HG03135 (cell line): ENCODE measurements around the gene AOC2.
A peak's percentile ranks its signal among the peaks of the same experiment; 100 is the strongest.

Experiments used
- ATAC-seq: cut with Tn5 transposase; IDR thresholded peaks from one replicate; pipeline ENCODE4 v1.9.1; 2021; ENCODE audit warnings: mild to moderate bottlenecking, moderate library complexity; ENCODE audit not compliant: unreplicated experiment

AOC2 gene, protein sequence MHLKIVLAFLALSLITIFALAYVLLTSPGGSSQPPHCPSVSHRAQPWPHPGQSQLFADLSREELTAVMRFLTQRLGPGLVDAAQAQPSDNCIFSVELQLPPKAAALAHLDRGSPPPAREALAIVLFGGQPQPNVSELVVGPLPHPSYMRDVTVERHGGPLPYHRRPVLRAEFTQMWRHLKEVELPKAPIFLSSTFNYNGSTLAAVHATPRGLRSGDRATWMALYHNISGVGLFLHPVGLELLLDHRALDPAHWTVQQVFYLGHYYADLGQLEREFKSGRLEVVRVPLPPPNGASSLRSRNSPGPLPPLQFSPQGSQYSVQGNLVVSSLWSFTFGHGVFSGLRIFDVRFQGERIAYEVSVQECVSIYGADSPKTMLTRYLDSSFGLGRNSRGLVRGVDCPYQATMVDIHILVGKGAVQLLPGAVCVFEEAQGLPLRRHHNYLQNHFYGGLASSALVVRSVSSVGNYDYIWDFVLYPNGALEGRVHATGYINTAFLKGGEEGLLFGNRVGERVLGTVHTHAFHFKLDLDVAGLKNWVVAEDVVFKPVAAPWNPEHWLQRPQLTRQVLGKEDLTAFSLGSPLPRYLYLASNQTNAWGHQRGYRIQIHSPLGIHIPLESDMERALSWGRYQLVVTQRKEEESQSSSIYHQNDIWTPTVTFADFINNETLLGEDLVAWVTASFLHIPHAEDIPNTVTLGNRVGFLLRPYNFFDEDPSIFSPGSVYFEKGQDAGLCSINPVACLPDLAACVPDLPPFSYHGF

DNA sequence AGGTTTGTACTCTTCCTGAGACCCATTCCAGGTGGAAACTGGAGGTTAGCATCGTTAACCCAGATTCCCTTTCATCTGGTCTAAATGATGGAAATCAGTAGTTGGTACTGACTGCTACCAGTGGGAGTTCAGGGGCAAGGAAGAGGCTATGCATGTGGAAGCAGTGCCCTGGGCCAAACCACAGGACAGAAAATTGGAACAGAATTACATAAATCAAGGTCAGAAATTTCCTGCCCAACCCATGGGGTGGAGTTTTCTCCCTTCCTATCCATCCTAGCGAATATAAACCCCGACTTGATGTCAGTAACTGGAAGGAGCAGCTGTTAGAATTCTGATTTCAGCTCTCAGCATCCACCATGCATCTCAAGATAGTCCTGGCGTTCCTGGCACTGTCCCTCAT is at the start of gene AOC2:
AOC2 (plus strand) TSS at position 310 of the 400 bp plus-strand sequence; CDS start at position 357, 47 bp downstream.
- no peak for ATAC-seq

DNA sequence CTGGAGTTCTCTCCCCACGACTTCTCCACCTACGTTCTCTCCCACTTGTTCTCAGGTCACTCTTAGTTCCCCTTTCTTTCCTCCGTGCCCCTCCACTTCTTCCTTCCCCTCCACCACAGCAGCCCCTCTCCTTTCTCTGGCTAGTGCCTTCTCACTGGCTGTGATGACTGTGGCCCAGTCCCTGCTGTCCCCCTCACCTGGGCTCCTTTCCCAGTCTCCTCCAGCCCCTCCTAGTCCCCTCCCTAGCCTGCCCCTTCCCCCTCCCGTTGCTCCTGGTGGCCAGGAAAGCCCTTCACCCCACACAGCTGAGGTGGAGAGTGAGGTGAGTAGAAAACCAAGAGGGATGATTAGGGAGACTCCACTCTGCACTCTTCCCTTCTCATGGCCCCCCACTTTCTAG is 49.3 kb upstream of the AOC2 start:
- no peak for ATAC-seq

DNA sequence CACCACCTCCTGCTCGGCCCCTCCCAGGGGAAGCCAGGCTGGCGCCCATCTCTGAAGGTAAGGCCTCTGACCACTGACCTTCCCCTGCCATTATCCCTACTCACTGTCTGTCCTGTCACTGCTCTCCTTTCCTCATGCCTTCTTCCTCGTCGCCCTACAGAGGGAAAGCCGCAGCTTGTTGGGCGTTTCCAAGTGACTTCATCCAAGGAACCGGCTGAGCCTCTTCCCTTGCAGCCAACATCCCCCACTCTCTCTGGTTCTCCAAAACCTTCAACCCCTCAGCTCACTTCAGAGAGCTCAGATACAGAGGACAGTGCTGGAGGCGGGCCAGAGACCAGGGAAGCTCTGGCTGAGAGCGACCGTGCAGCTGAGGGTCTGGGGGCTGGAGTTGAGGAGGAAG is 48.9 kb upstream of the AOC2 start:
- no peak for ATAC-seq

DNA sequence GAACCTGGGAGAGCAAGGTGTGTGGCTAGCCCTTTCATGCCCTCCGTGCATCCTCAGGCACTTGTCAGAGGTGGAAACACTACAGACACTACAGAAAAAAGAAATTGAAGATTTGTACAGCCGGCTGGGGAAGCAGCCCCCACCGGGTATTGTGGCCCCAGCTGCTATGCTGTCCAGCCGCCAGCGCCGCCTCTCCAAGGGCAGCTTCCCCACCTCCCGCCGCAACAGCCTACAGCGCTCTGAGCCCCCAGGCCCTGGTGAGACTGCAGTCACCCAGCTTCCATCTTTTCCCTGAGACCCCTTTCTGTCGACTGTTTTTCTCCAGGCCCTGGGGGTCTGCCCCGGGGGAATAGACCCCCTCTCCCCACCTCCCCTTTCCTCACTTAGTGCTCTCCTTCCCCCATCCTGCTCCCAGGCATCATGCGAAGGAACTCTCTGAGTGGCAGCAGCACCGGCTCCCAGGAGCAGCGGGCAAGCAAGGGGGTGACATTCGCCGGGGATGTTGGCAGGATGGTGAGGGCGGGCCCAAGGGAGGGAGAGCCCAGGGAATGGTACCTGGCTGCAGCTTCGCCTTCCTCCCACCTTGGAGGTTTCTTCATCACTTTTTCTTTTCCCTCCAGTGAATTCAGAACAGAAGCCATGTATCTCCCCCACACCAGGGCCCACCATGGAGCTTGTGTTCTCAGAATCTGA is 48.2 kb upstream of the AOC2 start:
- no peak for ATAC-seq

DNA sequence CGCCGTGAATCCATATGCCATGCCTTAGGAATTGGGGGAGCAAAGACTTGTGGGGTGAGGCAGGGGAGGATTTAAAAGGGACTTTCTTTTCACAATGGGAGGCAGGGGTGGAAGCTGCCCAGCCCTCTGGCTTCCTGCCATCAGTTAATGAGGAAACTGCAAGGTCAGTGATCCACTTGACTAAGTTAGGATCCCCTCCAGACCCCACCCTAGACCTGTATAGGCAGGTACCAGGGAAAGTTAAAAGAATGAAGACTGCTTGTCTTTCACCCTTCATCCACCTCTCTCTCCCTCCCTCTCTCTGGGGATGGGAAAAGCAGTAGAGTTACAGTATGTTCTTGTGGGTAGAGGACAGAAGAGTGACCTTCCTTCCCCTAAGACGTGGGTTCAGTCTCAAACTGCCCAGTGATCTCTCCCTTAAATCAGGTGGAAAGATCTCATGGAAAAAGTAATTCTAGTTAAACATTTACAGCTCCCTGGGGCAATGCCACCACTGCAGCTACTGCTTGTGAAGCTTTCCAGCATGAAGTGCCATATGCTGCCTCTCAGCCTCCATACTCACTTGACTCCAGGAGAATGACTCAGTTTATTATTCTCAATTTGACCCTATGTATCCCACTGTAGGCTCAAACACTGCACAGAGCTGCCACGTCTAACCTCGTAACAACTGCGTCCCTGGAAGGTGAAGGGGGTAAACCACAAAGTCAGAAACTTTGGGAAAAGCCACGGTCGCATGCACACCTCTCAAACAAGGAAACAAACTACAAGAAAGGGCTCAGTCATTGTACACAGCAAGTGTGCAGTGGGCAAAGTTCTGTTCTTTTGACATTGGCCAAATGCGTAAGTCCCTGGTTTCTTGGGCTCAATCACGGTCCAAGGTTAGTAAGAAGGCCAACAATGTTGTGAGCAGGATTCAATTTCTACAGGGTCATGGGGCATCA is 47.0 kb upstream of the AOC2 start:
- no peak for ATAC-seq

DNA sequence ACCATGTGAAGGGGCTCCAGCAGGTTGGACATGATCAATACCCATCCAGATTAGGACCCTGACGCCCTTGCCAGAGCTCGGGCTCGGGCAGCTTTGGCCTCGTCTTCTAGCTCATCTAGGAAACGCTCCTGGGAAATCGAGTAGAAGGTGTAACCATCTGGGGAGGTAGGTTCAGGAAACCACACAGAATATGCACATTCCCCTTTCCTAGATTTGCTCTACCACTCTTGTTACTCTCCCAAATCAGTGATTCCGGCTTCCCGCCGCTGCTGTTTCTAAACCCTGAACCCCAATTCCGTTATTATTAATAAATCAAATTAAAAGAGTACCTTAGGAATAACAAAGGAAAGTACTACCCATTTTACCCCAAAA is 46.4 kb upstream of the AOC2 start:
- ATAC-seq = no peak

DNA sequence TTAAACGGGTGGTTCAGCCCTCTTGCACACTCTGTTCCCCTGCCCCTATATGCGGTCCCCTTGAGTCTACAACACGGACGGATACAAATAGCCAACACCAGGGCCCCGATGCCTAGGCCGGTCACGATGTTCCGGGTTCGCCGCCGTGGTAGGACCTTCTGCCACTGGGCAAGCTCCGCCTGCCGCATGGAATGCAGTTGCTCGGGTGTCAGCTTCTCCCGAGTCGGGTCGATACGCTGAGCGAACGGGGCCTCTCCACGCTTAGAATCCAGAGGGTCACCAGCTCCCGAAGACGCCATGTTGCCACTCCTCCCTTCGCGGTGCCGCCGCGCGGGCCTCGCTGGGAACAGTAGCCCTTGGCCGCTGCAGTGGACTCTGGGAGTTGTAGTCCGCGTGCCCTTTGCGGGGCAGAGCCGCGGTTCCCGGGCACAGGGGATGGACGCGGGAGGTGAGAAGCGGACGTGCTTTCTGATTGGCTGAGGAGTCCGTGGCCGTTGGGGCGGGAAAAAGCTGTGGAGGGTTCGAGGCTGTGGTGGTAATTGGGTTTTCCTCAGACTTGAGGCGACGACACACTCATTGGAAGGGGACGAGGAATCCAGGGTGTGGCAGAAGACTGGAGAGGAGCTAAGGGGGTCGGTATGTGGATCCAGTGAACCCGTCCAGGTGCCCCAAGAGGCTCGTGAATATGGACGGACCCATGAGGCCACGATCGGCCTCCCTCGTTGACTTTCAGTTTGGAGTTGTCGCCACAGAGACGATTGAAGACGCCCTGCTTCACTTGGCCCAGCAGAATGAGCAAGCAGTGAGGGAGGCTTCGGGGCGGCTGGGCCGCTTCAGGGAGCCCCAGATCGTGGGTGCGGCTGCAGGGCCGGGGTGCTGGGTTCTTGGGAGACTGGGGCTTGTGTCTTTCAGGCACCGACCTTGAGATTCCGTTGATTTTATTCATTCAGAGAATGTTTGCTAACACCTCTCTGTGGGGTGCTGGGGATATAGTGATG is 45.7 kb upstream of the AOC2 start, which contains the start of the genes CNTD1 and COA3:
CNTD1 (plus strand) TSS at position 479 of the 998 bp plus-strand sequence; CDS start at position 686, 207 bp downstream.
COA3 (minus strand) TSS at position 322 of the 998 bp plus-strand sequence; CDS start at position 299, 23 bp downstream.
- peak; percentile 90 for ATAC-seq

DNA sequence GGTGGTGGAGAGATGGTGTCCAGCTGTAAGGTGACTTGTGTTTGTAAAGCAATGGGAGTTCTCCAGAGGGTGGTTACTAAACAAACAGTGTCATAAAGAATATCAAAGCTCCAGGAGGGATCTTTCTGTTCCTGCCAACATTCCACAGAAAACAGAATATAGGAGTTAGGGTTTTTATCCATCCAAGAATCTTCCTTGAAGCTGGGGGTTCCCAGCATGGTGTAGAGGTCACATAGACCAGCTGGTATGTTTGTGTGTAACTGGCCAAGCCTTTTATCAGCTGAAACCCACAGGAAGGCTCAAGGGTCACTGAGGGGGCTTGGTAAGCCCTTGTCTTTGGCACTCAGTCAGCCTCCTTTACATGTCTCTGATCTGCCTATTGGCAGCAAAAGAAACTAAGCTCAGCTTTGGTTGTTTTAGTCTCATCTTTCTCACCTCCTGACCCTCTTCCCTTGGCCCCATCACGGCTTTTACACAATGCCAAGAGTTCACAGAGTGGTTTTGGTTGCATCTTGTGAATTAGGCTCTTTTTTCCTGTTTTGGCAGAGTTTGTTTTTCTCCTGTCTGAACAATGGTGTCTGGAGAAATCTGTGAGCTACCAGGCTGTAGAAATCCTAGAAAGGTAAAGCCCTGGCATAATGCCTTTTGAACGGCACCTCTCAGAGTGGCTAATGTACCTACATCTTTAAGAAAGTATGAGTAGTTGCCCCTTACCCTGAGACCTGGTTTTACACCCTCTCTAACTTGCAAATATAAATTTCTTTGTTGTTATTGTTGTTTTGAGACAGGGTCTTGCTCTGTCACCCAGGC is 41.1 kb upstream of the AOC2 start:
- ATAC-seq = no peak

DNA sequence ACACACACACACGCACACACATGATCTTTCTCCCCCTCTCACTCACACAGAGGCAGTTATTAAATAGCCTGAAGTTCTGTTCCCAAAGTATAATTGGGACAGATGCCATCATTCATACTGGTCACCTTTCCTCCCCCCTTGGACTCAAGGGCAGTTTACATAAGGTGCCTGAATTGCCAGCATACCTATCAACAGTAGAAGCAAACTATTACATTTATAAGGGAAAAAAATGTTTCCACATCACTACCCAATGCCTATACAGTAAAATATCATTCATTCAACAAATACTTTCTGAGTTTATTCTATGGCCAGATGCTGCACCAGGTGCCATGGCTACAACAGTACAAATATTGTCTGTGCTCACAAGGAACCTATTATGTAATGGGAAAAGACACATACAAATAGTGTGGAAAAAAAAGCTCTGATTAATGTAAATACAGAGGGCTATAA is 39.4 kb upstream of the AOC2 start:
- ATAC-seq = no peak

DNA sequence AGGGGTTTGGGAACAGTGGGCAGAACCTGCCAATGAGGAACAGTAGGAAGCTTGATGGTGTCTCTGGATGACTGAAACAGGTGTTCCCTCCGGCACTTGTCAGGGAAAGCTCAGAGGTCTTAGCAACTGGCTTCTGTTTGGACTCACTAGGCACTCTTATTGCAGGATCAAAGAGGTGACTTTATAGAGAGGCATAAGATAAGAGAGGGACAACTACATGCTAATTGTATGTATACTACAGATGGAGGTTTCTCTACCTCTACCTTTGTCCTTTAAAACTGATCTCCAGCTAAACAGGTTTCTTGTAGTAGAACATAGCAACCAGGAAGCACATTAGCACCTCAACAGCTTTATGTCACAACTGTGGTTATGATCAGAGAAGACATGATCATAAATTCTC is 38.1 kb upstream of the AOC2 start:
- ATAC-seq = no peak

DNA sequence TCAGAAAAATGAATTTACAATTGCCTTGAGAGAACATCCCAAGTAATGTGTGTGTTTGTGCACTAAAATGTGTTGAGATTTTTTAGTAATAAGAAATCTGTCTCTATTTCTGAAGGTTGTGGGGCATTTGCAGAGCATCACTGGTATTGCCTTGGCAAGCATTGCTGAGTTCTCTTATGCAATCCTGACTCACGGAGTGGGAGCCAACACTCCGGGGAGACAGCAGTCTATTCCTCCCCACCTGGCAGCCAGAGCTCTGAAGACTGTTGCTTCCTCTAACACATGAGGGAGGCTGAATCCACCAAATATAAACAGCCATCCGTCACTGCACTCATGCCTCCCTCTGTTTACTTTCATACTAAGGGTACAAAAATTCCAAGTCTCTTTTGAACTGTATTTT is 35.1 kb upstream of the AOC2 start:
- no peak for ATAC-seq

DNA sequence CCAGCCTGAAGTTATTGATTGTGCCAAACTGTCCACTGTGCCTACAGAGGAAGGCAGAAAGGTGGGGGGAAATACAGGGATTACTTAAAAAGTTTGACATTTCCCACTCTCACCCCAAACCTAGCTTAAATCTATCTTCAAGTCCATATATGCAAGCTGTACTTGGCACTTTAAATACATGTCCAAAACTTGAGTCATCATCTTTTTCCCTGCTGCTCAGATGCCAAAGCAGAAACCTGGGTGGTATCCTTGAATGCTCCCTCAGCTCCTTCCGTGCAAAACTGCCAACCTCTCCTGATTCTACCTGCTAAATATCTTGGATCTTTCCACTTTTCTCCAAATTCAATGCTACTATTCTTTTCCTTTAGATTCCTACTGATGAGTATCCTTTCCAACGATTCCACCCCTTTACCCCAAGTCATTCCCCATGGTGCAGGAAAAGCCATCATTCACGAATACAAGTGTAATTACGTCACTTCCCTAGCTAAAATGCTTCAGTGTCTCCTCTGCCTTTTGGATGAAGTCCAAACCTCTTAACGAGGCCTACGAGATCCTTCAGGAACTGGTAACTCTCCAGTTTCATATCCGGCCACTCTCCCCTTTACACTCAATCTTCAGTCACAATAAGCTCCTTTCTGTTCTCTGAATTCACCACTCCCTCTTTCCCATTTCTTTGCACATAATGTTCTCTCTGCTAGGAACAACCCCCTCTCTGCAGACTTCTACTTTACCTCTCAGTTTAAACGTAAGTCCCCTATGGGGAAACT is 29.6 kb upstream of the AOC2 start:
- ATAC-seq = no peak

DNA sequence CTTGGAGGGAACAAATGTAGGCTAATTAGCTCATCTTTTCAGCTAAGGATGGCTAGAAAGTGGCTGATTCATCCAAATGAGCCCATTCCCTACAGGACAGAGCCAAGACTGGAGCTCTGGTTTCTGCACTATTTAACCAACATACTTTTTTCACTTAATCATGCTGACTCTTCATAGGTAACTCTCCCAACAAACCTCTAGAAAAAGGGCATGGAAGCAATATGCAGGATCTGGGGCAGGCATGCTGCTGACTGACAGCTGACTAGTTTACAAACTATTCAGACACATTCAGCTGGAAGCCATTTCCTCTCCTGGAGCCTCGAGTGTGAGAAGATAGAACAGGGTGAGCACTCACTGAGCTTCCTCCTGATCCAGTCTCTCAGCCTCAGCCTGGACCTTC is 26.5 kb upstream of the AOC2 start:
- ATAC-seq = no peak

DNA sequence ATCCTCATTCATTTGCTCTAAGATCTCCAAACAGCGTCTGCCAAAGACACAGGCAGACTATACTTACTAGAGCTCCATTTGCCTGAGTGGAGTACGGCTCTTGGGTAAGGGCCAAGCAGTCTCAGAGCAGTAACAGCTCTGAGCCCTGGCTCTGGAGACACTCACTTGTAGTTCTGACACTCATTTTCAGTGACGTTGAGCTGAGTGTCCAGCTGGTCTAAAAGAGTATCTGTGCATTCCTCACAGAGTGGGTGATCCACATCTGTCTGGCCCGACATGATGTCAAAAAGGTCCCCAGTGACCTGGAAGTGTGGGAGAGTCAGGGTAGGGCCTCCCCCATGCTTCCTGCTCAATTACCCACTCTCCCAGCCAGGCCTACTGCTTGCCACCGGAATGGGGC is 26.0 kb upstream of the AOC2 start:
- ATAC-seq = no peak

DNA sequence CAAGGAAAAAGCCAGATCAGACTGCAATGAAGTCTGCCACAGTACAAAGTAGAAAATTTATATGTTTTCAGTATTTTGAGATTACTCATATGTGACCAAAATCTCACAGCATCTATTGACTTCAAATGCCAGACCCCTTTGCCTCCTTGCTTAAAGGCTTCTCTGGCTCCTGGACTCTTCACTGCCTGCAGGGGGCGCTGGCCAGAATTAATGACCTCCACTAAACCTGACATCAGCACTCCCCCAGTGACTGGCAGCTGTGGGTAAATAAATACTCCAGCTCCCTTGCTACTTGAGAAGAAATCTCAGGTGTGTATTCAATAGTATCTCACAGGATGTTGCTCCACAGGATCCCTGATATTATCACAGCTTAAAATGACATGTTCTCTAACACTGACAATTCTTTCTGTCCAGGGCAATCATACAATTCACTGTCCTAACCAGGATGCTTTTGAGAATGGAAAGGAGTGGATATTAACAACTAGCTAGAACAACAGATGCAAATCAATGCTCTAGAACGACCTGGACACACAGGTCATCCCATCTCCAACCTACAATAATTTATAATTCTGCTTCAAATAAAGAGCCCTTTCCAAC is 24.3 kb upstream of the AOC2 start:
- no peak for ATAC-seq

DNA sequence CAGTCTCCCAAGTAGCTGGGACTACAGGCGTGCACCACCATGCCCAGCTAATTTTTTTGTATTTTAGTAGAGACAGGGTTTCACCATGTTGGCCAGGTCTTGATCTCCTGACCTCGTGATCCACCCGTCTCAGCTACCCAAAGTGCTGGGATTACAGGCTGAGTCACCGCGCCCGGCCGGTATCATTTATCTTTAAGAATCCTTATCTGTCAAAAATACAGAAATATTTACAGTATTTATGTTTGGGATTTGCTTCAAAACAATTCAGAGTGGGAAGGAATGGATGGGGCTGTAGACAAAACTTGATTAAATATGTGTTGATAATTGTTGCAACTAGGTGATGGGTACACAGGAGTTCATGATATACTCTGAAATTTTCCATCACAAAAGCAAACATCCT is 23.2 kb upstream of the AOC2 start:
- ATAC-seq = no peak

DNA sequence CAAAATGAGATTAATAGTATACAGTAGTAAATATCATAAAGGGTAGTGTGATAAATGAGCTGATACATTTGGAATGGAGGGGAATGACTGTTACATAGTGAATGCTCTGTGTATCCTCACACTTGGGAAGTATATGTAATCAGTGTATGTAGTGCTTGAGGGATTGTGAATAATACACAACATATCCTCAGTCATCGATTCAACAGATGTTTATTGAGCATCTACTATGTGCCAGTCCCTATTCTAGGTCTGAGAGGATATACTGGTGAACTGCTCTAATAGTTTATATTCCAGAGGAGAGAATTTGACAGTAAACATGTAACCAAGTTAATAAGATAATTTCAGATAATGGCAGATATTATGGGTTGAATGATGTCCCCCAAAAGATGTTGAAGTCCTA is 16.9 kb upstream of the AOC2 start:
- ATAC-seq = no peak
